HG03196 (cell line): Measurements from ENCODE around the gene SPHK2.
"Not testable (repeated sequence)": the region's sequence is repeated elsewhere in the genome, so short reads cannot be mapped to it uniquely, and the experiment has no call there.

Experiments used
- ATAC-seq: cut with Tn5 transposase; IDR thresholded peaks from one replicate; pipeline ENCODE4 v1.9.1; 2021; ENCODE audit not compliant: unreplicated experiment

Gene SPHK2

DNA sequence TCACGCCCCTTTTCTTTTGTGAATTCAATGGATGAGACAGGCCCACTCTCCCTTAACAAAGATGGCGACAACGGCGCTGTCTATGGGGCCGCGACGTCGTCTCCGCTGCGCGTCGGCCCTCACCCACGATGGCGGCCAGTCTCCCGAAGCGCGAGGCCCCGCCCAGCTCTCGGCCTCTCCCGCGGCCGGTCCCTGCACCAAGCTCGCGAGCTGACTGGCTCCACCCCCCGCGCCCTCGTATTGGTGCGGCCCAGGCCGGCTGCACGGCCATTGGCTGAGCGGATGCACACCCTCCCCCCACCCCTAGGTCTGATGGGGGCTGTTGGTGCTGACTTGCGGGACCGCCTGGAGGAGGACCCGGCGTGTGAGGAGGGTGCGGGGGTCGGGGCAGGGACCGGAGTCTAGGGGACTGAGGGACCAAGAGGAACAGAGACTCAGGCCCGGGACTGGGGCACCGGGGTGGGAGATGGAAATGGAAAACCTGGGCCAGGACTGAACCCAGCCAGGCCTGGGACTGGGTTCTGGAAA is 4.8 kb downstream of the SPHK2 start:
- ATAC-seq: peak; percentile 40

DNA sequence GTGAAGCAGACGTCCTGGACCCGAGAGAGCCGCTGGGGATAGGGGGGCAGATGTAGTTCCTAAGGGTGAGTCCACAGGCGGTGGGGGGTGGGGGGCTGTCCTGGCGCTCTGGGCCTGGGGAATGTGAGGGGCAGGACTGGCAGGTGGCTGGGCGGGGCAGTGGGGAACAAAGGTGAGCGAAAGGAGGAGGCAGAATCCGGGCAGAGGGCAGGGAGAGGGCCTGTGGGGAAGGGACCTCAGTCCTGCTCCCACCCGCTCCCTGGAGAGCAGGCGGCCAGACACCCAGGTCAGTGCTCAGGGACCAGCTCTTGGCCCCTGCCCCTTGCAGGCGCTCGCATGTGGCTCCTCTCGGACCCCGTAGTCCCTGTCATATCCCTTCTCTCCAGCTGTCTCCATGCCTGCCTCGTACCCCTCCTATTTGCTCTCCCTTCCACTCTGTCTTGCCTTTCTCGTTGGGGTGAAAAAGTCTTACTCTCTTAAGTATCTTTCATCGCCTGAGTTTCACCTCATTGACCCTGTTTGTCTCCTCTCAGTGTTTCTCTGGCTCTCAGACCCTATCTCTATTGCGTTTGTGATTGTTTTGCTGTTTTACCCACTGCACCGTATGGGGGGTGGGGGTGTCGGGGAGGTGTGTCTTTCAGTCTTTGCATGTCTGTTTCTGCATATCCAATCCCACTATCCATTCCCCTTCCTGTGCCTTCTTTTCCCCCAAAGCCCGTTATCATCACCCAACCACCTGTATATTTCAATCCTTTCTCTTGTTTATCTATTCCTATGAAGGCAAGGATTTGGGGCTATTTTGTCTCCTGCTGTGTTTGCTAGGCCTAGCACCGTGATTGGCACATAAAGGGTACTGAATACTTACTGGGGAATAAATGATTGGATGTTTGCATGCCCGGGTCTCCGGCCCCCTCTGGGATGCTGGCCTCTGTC is 5.8 kb downstream of the SPHK2 start:
- no peak for ATAC-seq

- no peak for ATAC-seq
Observed at GRCh38 chr19:48625891-48626327, 6.6 kb downstream of the SPHK2 start.

GRCh38 chr19:48627201-48627864 is 8.0 kb downstream of the SPHK2 start:
- ATAC-seq: no peak

GRCh38 chr19:48627865-48628314 is 8.6 kb downstream of the SPHK2 start:
- ATAC-seq: no peak

DNA sequence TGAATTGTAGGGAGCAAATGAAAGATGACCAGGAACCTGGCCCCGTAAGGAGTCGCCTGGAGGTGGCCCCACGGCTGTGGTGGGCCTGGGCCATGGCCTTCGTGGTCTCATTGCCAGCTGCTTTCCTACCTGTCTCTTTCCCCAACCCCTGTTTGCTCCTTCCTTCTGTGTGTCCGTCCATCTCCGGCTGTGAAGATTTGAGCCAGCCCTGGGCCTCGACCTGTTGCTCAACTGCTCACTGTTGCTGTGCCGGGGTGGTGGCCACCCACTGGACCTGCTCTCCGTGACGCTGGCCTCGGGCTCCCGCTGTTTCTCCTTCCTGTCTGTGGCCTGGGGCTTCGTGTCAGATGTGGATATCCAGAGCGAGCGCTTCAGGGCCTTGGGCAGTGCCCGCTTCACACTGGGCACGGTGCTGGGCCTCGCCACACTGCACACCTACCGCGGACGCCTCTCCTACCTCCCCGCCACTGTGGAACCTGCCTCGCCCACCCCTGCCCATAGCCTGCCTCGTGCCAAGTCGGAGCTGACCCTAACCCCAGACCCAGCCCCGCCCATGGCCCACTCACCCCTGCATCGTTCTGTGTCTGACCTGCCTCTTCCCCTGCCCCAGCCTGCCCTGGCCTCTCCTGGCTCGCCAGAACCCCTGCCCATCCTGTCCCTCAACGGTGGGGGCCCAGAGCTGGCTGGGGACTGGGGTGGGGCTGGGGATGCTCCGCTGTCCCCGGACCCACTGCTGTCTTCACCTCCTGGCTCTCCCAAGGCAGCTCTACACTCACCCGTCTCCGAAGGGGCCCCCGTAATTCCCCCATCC is 9.4 kb downstream of the SPHK2 start:
- ATAC-seq: no peak

- ATAC-seq: no peak
Observed at GRCh38 chr19:48629297-48629598, 9.9 kb downstream of the SPHK2 start.

- no peak for ATAC-seq
Observed at GRCh38 chr19:48629599-48630295, 10.4 kb downstream of the SPHK2 start.

DNA sequence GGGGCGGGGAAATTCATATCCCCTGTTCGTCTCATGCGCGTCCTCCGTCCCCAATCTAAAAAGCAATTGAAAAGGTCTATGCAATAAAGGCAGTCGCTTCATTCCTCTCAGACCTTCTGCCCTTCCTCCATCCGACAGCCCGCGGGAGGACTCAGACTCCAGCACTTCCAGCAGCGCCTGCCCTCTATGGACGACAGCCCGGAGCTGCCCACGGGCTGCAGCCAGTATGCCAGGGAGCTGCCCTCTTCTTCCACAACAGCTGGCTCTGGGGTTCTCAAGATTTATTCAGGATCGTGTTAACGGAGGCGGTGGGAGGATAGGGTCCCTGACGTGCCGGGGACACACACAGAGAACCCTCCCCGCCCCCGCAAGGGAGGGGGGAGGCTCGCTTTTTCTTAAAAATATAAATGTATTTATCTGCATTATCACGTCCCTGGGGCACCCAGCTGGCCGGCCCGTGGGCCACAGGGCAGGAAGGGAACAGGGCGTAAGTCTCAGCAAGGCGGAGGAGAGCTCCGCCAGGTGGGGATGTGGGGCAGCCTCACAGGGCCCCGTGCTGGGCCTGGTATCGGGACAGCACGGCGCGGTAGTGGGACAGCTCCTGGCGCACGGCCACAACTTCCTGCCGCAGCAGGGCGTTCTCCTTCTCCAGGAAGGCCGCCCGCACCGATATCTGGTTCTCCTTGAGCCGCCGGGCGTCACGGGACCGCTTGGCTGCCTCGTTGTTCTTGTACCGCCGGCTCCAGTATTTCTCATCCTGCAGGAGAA is 11.2 kb downstream of the SPHK2 start:
- no peak for ATAC-seq

GRCh38 chr19:48631225-48631624 is 11.9 kb downstream of the SPHK2 start:
- ATAC-seq: no peak

DNA sequence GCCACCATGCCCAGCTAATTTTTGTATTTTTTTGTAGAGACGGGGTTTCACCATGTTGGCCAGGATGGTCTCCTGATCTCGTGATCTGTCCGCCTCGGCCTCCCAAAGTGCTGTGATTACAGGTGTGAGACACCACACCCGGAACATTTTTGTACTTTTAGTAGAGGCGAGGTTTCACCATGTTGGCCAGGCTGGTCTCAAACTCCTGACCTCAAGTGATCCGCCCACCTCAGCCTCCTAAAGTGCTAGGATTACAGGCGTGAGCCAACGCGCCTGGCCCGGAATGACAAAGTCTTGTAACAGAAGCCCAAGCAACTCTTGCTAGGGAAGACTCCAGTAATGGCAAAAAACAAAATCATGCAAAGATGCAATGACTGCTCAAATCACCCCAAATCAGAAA is 13.0 kb downstream of the SPHK2 start:
- not testable (repeated sequence) for ATAC-seq

DNA sequence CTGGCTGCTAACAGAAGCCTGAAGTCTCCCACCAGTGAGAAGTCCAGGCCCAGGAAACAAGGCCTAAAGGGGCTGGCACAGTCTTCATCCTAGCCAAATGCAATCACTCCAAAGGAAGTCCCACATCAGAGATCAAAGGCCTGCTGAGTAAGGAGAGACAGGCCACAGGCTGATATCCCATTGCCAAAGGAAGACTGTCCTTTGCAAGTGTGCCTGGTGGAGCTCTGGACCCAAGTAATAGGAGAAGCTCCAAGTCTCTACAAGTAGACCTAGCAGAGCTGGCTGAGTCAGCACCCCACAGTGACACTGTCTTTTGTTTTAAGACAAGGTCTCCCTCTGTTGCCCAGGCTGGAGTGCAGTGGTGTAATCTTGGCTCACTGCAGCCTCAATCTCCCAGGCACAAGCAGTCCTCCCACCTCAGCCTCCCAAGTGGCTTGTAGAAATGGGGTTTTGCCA is 13.4 kb downstream of the SPHK2 start:
- ATAC-seq: no peak

DNA sequence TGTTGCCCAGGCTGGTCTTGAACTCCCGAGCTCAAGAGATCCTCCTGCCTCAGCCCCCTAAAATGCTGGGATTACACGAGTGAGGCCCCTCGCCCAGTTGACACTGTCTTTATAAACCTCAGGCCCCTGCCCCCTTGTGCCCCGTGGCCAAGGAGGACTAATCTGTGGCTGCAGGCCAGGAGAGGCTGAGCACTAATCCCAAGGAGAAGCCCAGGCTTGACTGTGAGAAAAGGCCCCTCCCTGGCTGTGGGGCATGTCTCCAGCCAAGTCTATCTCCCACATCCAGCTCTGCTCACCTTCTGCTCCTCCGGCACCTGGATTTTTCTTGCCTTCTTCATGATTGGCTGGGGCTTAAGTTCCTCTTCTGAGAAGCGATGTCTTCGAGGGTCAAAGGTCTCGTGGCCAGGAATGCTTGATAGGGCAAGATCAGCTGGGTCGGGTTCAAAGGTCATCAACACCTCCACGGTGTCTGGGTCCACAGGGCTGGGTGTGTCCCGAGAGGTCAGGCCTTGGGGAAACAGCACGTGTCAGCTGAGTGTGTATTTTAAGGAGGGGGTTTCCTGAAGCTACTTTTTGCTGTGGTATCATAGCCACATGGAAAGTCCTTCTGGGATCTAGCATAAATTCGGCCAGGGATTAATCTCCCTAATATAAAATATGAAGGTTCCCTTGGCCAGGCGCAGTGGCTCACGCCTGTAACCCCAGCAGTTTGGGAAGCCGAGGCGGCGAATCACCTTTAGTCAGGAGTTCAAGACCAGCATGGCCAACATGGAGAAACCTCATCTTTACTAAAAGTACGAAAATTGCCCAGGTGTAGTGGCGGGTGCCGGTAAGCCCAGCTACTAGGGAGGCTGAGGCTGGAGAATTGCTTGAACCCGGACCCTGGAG is 14.1 kb downstream of the SPHK2 start:
- ATAC-seq: no peak

DNA sequence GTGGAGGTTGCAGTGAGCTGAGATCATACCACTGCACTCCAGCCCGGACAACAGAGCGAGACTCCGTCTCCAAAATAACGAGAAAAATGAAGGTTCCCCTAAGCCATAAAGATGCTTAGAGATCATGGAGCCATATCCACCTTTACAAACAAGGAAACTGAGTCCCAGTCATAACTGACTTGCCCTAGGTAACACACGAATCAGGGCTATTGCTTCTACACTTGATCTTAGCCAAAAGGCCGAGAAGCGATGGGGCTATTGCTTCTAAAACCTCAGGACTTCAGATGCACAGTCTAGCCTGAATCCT is 14.7 kb downstream of the SPHK2 start:
- no peak for ATAC-seq

DNA sequence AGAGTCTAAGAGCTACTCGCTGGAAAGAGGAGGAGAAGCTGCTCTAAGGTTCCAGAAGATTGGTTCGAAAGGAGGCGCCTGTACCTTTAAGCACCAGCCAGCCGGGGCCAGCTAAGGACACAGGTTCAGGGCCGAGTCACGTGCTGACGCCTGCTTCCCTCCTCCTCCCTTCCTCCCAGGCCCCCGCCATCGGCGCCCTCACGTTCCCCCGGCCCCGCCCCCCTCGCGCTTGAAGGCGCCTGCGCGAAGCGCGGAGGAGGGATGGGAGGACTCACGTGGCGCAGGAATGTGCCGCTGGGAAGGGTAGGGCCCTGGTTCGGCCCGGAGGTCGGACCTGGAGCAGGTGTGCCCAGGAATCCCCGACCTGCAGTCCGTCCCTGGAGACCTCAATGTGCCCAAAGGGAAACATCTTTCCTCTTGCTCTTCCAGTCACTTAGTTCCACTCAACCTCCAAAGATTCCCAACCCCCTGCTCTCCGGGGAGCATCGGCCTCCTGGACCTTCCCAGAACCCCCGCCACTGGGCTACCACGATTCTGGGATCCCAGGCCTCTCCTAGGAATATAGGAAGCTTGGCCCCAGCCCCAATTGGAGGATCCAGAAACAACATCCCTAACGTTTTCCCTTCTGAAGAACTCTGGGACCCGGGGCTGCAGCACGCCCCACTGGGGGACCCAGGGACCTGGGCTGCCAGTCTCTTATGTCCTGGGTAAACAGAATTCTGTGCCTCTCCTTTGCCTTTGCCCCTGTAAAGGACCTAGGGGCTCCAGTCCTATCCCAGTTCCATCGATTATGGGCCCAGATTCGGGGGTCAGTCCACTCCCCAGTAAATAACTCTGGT is 15.3 kb downstream of the SPHK2 start:
- ATAC-seq: peak; percentile 26

- ATAC-seq: no peak
Observed at GRCh38 chr19:48635263-48635965, 16.1 kb downstream of the SPHK2 start.
